Ishikawa (cell line): ENCODE measurements around the gene PTTG1IP.

Source experiments
- CEBPB ChIP-seq: IDR thresholded peaks from 2 replicates; pipeline ENCODE4 v1.6.1; 2012
- CREB1 ChIP-seq: IDR thresholded peaks from 2 replicates; pipeline ENCODE4 v1.6.1; 2012; ENCODE audit warnings: low read depth
- EGR1 ChIP-seq: IDR thresholded peaks from 2 replicates; pipeline ENCODE4 v1.6.1; 2012
- EP300 ChIP-seq: IDR thresholded peaks from 2 replicates; pipeline ENCODE4 v1.6.1; 2012; ENCODE audit warnings: borderline replicate concordance
- FOXM1 ChIP-seq: IDR thresholded peaks from 2 replicates; pipeline ENCODE4 v1.6.1; 2012; ENCODE audit warnings: low read depth, borderline replicate concordance
- NFIC ChIP-seq: IDR thresholded peaks from 2 replicates; pipeline ENCODE4 v1.6.1; 2012
- RAD21 ChIP-seq: IDR thresholded peaks from 2 replicates; pipeline ENCODE4 v1.6.1; 2012; ENCODE audit warnings: low read depth
- REST ChIP-seq: IDR thresholded peaks from 2 replicates; pipeline ENCODE4 v1.6.1; 2012; ENCODE audit warnings: low read depth, mild to moderate bottlenecking
- TAF1 ChIP-seq: IDR thresholded peaks from 2 replicates; pipeline ENCODE4 v1.6.1; 2012; ENCODE audit warnings: low read depth, mild to moderate bottlenecking
- TCF12 ChIP-seq: IDR thresholded peaks from 2 replicates; pipeline ENCODE4 v1.6.1; 2012; ENCODE audit warnings: low read depth
- TEAD4 ChIP-seq: IDR thresholded peaks from 2 replicates; pipeline ENCODE4 v1.6.1; 2012
- USF1 ChIP-seq: IDR thresholded peaks from 2 replicates; pipeline ENCODE4 v1.6.1; 2012
- YY1 ChIP-seq: IDR thresholded peaks from 2 replicates; pipeline ENCODE4 v1.6.1; 2012; ENCODE audit warnings: low read depth
- ZBTB7A ChIP-seq: IDR thresholded peaks from 2 replicates; pipeline ENCODE4 v1.6.1; 2012; ENCODE audit warnings: low read depth
- TF ChIP-seq, protein P1 (sequence below): IDR thresholded peaks from 2 replicates; pipeline ENCODE4 v1.6.1; 2012

The PTTG1IP gene

GRCh38 chr21:44892536-44893277 is 19.2 kb upstream of the PTTG1IP start:
- no peak for TF ChIP-seq CEBPB
- TF ChIP-seq RAD21, result peak; percentile 72

DNA sequence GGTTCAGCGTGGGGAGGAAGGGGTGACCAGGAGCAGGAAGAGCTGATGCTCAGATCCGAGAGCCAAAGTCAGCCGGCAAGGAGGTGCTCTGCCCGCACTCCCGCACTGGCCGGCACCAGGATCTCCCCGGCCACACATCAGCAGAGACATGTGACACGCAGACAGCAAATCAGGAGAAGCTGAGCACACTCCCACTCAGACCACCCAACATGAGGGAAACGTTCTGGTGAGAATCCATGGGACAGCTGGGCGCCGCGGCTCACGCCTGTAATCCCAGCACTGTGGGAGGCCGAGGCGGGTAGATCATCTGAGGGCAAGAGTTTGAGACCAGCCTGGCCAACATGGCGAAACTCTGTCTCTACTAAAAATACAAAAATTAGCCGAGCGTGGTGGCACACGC is 18.6 kb upstream of the PTTG1IP start:
- TF ChIP-seq USF1 (no peak), YY1 (no peak), CEBPB (no peak), EGR1 (no peak), NFIC (no peak), TAF1 (no peak), TEAD4 (no peak)

GRCh38 chr21:44891631-44892031 is 18.1 kb upstream of the PTTG1IP start:
- TF ChIP-seq CREB1, result no peak

- TF ChIP-seq YY1, result no peak
- TF ChIP-seq EP300, result no peak
- no peak for TF ChIP-seq REST
- no peak for TF ChIP-seq USF1
- TF ChIP-seq, protein P1, sequence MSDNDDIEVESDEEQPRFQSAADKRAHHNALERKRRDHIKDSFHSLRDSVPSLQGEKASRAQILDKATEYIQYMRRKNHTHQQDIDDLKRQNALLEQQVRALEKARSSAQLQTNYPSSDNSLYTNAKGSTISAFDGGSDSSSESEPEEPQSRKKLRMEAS, result no peak
- no peak for TF ChIP-seq NFIC
- no peak for TF ChIP-seq CREB1
- no peak for TF ChIP-seq TCF12
- no peak for TF ChIP-seq FOXM1
- TF ChIP-seq CEBPB, result no peak
- no peak for TF ChIP-seq RAD21
- TF ChIP-seq TEAD4, result no peak
- TF ChIP-seq ZBTB7A, result no peak
- no peak for TF ChIP-seq EGR1
- no peak for TF ChIP-seq TAF1
Measured at GRCh38 chr21:44890961-44891541, 17.6 kb upstream of the PTTG1IP start.

DNA sequence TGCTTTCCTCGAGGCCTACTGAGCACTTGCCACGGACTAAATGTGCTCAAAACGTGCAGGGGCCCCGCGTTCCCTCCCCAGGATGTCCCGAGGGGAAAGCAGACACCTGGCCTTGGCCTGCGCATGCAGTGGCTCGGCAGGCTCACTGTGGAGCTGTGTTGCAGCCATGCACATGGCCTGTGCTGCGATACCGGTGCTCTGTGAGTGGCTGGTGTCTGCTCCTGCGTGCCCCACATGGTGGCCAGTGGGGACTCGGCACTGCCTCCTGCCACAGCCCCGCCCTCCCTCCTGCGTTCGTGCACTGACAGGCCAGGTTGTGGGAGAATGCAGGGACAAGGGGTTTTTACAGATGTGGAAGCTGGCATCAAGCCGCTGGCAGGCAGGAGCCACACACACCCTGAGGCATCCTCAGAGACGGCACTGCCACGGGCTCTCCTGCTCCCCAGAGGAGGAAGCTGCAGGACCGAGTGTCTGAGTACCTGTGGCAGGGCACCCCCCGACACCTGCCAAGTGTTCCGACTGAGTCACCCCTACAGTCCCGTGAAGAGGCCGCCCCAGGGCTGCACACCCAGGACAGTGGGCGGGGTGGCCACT is 16.9 kb upstream of the PTTG1IP start:
- TF ChIP-seq EGR1, result no peak
- TF ChIP-seq YY1, result no peak
- TF ChIP-seq TCF12, result no peak
- TF ChIP-seq TAF1, result no peak

DNA sequence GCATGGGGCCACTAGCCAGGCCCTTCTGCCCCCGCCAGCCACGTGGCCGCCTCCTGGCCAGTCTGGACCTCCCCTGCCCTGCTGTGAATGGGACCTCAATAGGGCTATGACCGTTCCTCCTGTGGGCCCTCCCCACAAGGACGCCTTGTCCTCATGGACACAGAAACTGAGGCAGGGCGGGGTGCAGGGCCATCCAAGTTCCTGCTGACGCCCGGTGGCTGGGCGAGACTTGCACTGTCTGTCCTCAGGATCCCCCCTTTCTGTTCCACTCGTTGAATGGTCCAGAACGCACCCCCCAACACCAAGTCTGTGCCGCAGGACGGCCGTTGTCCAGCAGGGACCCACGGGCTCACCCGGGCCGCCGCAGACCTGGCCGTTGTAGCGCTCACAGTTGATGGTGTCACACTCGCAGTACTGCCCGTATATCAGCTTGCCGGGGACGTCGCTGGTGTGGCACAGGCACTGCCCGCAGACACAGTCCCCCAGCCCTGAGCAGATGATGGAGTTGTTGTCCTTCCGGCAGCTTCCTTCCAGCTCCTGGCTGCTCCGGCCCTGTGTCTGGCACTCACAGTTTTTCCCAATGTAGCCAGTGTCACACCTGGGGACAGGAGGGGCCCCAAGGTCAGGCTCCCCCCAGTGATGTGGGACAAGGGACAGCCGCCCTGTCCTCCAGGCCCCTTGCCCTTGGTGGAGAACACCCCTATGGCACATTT is 16.3 kb upstream of the PTTG1IP start:
- TF ChIP-seq USF1 (no peak), TEAD4 (no peak)

DNA sequence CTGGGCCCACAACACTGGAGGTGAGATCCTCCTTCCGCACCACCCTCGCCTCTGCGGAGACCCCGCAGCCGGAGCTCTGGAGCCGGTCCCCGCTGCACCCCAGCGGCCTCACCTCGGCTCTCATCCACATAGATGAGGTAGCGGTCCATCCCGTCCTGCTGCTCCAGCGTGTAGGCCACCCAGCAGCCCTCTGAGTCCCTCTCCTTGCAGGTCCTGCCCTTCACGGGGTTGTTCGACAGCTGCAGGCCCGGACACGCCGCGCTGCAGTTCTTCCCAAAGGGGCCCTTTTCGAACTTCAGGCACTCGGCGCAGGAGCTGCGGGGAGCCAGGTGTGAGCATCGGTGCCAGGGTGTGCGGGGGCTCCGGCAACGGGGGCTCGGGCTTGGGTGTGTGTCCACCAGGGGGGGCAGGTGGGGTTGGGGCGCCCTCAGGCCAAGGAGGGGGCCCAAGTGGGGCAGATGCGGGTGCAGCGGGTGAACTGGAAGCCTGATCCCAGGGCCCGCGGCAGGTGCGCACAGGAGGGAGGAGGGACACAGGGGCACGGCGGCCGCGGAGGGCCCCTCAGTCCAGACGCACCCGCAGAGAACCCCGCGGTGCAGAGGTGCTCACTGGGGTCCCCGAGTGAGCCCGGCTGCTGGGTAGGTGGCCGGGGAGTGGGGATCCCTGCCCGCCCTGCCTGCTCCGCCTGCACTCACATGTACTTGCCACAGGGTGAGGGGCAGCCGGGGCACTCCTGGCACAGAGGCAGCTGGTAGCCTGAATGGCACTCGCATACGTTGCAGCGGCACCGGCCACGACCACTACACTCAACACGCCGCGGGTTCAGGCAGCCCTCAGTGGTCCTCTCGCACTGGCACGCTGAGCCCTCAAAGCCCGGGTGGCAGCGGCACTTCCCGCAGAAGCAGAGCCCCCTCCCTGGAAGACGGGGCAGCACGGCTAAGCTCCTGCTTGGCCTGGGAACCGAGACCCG is 15.4 kb upstream of the PTTG1IP start:
- TF ChIP-seq EP300, result no peak
- no peak for TF ChIP-seq REST
- TF ChIP-seq FOXM1, result no peak
- TF ChIP-seq, protein P1, result no peak
- TF ChIP-seq RAD21, result no peak
- TF ChIP-seq TAF1, result no peak
- TF ChIP-seq EGR1, result no peak
- no peak for TF ChIP-seq USF1
- no peak for TF ChIP-seq ZBTB7A
- no peak for TF ChIP-seq TCF12
- no peak for TF ChIP-seq CREB1
- TF ChIP-seq NFIC, result no peak
- no peak for TF ChIP-seq CEBPB
